ENCODE measurements around the gene MEIS2. TPM values are rescaled to one million over a fixed set of nuclear protein-coding genes. Genes with fewer than 3 reads are reported as not detected.

Gene MEIS2
- total RNA-seq, 1 donor from 2014 or later = 6.0 TPM

DNA sequence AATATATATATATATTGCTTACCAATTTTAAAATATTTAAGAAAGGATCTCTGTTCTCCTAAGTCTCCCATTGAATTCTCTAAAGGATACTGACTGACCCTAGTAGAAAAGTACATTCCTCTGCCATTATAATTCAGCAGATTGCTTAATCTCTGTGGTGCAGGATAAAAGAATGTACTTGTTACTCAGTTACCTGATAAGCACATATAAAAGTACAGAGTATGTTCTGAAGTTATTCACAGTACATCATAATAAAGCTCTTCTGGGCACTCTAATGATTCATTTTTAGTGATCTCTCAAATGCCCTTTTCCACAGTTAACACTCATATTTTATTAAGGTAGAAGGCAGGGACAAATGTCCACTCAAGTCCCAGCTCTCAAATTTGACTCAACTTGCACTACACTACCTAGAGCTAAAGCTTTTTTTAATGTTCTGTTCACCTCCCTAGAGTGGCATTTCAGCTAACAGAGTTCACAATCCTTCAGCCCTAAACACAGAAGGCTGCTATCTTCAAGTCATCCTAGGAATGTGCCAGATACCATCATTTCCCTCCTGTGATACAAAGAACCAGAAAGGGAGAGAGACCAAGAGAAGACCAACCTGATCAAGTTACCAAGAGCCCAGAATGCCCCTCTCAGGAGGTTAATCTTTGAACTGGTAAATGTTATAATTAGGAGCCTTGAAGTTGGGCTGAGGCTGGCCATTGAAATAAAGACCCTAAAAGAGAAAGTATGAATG lies 53.3 kb downstream of the MEIS2 start:
- H3K9me3 Mint-ChIP-seq (ENCODE audit: unreplicated experiment) = no peaks in the 10 kb centered on the region
- no peak for TF ChIP-seq CTCF (IDR thresholded peaks at IDR 0.05; ENCODE audit: partially characterized antibody, unreplicated experiment)
- H3K27me3 Mint-ChIP-seq (ENCODE audit: unreplicated experiment) = no peaks in the 10 kb centered on the region
- peaks cover 24% of the 10 kb centered on the region for H3K4me1 Mint-ChIP-seq (ENCODE audit: low read depth, unreplicated experiment)
- H3K4me3 Mint-ChIP-seq (ENCODE audit: unreplicated experiment) = no peak overlapping the region
- H3K36me3 Mint-ChIP-seq (ENCODE audit: unreplicated experiment) = no peaks in the 10 kb centered on the region
- DNase-seq = no peak
- no peak overlapping the region for H3K27ac Mint-ChIP-seq (ENCODE audit: unreplicated experiment)

GRCh38 chr15:37045859-37046740 lies 54.2 kb downstream of the MEIS2 start:
- no peak for TF ChIP-seq CTCF (IDR thresholded peaks at IDR 0.05; ENCODE audit: partially characterized antibody, unreplicated experiment)
- Mint-ChIP-seq H3K27ac (ENCODE audit: unreplicated experiment) (peak overlapping the region; percentile 87), H3K36me3 (ENCODE audit: unreplicated experiment) (no peaks in the 10 kb centered on the region), H3K4me3 (ENCODE audit: unreplicated experiment) (peak overlapping the region; percentile 26), H3K4me1 (ENCODE audit: low read depth, unreplicated experiment) (peaks cover 26% of the 10 kb centered on the region), H3K27me3 (ENCODE audit: unreplicated experiment) (peaks cover 2% of the 10 kb centered on the region), H3K9me3 (ENCODE audit: unreplicated experiment) (no peaks in the 10 kb centered on the region)
- DNase-seq = peak; percentile 24

DNA sequence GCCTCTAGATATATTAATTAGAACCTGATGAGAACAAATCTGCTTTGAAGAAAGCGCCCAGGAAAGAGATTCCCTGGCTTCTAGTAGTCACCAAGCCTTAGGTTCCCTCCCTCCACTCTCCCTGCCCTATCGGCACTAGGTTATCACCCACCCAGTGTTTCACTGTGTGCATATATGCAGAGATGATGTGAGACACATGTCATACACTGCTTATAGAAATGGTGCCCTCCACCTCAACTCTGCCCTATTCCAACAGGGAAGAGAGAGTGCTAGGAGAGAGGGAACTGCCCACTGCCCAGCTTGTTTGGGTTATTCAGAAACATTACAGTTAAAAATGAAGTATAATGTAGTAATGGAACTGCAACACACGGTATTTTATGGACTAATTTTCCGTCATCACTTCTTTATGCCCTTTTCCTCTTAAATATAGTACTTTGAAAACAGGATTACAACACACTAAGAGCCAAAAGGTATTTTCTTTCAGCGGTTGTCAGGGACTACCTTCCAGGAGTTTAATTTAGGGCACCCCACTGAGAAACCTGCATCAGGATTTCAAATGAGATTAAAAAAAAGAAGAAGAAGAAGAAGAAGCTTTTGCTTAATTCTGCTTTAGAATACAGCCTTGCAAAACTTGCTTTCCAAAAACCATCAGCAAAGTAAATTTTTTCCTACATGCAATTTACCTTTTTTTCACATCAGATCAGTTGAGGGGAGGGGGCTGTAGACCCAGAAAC lies 55.3 kb downstream of the MEIS2 start:
- no peak overlapping the region for H3K4me3 Mint-ChIP-seq (ENCODE audit: unreplicated experiment)
- TF ChIP-seq CTCF (IDR thresholded peaks at IDR 0.05; ENCODE audit: partially characterized antibody, unreplicated experiment) = no peak
- no peaks in the 10 kb centered on the region for H3K36me3 Mint-ChIP-seq (ENCODE audit: unreplicated experiment)
- H3K27me3 Mint-ChIP-seq (ENCODE audit: unreplicated experiment) = peaks cover 2% of the 10 kb centered on the region
- H3K27ac Mint-ChIP-seq (ENCODE audit: unreplicated experiment) = peak overlapping the region; percentile 87
- H3K9me3 Mint-ChIP-seq (ENCODE audit: unreplicated experiment) = no peaks in the 10 kb centered on the region
- H3K4me1 Mint-ChIP-seq (ENCODE audit: low read depth, unreplicated experiment) = peaks cover 30% of the 10 kb centered on the region
- no peak for DNase-seq

GRCh38 chr15:37041836-37042235 lies 58.5 kb downstream of the MEIS2 start:
- DNase-seq = no peak
- Mint-ChIP-seq H3K4me3 (ENCODE audit: unreplicated experiment) (no peak overlapping the region), H3K4me1 (ENCODE audit: low read depth, unreplicated experiment) (peaks cover 54% of the 10 kb centered on the region), H3K36me3 (ENCODE audit: unreplicated experiment) (no peaks in the 10 kb centered on the region), H3K27me3 (ENCODE audit: unreplicated experiment) (peaks cover 9% of the 10 kb centered on the region), H3K27ac (ENCODE audit: unreplicated experiment) (no peak overlapping the region), H3K9me3 (ENCODE audit: unreplicated experiment) (peaks cover 9% of the 10 kb centered on the region)
- no peak for TF ChIP-seq CTCF (IDR thresholded peaks at IDR 0.05; ENCODE audit: partially characterized antibody, unreplicated experiment)
